HepG2 (cell line): ENCODE data around the gene PIEZO2. TPM values are rescaled to one million over a fixed set of nuclear protein-coding genes. Genes with fewer than 3 reads are reported as not detected.

Experiments
- ATAC-seq: fragments of 200-7000 bp; cut with Tn5 transposase; 3 replicates; pipeline ENCODE4 v1.9.1; 2020; ENCODE audit warnings: mild to moderate bottlenecking, moderate library complexity
- BruUV-seq: library from RNA; stranded (reverse); fragments of 400-500 nt; replicated peaks from 2 replicates; lab custom pipeline; 2021; lab: Mats Ljungman, UMichigan
- CTCF ChIA-PET: fragments of 300-600 bp; formaldehyde crosslinking; extraction: SDS; loops from one replicate; lab custom pipeline; 2021; ENCODE audit warnings: low total read pairs, inconsistent platforms, low intra/inter-chr PET ratio; lab: Yijun Ruan, JAX
- POLR2A ChIA-PET: fragments of 350-600 bp; sonication (Branson Sonifier 250); formaldehyde crosslinking; loops from one replicate; lab custom pipeline; 2020; ENCODE audit warnings: antibody characterized with exemption, inconsistent platforms; lab: Yijun Ruan, JAX
- DNase-seq: peaks from one replicate; pipeline ENCODE4 v3.0.0-alpha.2; 2015; ENCODE audit warnings: low spot score
- FAIRE-seq: peaks from 3 replicates; lab custom pipeline; 2011; peaks lifted over from hg19 to GRCh38; lab: Jason Lieb, UNC
- H2AFZ ChIP-seq: one replicate; pipeline ENCODE4 v1.6.1; 2011; ENCODE audit warnings: low read length, inconsistent platforms
- H3K27ac ChIP-seq: fragments of 300-600 bp; 3 replicates; pipeline ENCODE4 v1.8.0; 2011; ENCODE audit warnings: mixed run types, mild to moderate bottlenecking, mixed read lengths, low read length, inconsistent platforms; ENCODE audit not compliant: insufficient read depth; ENCODE audit errors: extremely low read length
- H3K27me3 ChIP-seq, 2 experiments: fragments of 200-600 bp in 1 of 2; 2 replicates in 1 of 2; 3 replicates in 1 of 2; pipeline versions ENCODE4 v1.6.0 to v1.8.0; 2011; ENCODE audit warnings: low read length in 2 of 2, mild to moderate bottlenecking in 2 of 2, moderate library complexity in 2 of 2, inconsistent platforms in 1 of 2; ENCODE audit not compliant: insufficient read depth in 2 of 2, control insufficient read depth in 1 of 2
- H3K36me3 ChIP-seq, 2 experiments: fragments of 200-600 bp in 1 of 2; replicated peaks in 1 of 2; 2 replicates in 1 of 2; 3 replicates in 1 of 2; pipeline versions ENCODE4 v1.5.1 to v1.8.0; 2011; ENCODE audit warnings: low read length in 2 of 2, inconsistent platforms in 1 of 2; ENCODE audit not compliant: insufficient read depth in 2 of 2, control insufficient read depth in 1 of 2
- H3K4me1 ChIP-seq: 2 replicates; pipeline ENCODE4 v1.5.1; 2012; ENCODE audit warnings: low read length, inconsistent platforms; ENCODE audit not compliant: insufficient read depth
- H3K4me2 ChIP-seq: 2 replicates; pipeline ENCODE4 v1.6.0; 2011; ENCODE audit warnings: low read depth, low read length, inconsistent platforms
- H3K4me3 ChIP-seq, 3 experiments: fragments of 200-600 bp in 1 of 3; sonication (generic), shearing (Covaris generic) in 1 of 3; replicated peaks in 1 of 3; 2 replicates each; pipeline ENCODE4 v1.5.1; 2011 to 2016; ENCODE audit warnings: low read length in 3 of 3, inconsistent platforms in 2 of 3, low read depth in 2 of 3, mild to moderate bottlenecking in 2 of 3, control low read depth in 1 of 3, mixed read lengths in 1 of 3; ENCODE audit not compliant: insufficient read depth in 1 of 3
- H3K79me2 ChIP-seq: one replicate; pipeline ENCODE4 v1.6.1; 2011; ENCODE audit warnings: low read length, inconsistent platforms; ENCODE audit not compliant: insufficient read depth
- H3K9ac ChIP-seq: 2 replicates; pipeline ENCODE4 v1.6.0; 2011; ENCODE audit warnings: mild to moderate bottlenecking, low read depth, low read length, inconsistent platforms; ENCODE audit not compliant: insufficient read depth
- H3K9me3 ChIP-seq: 2 replicates; pipeline ENCODE4 v1.5.1; 2012; ENCODE audit warnings: mild to moderate bottlenecking, low read length
- H4K20me1 ChIP-seq: 2 replicates; pipeline ENCODE4 v1.6.0; 2011; ENCODE audit warnings: inconsistent platforms, mild to moderate bottlenecking, low read length, moderate library complexity; ENCODE audit not compliant: insufficient read depth
- AGO1 ChIP-seq: fragments of 200-400 bp; formaldehyde crosslinking; IDR thresholded peaks from 2 replicates; pipeline ENCODE4 v1.6.1; 2017; ENCODE audit warnings: mild to moderate bottlenecking, low read depth, low read length, moderate library complexity; ENCODE audit not compliant: poor library complexity, severe bottlenecking
- ATF7 ChIP-seq, 2 experiments: fragments of 450-650 bp in 1 of 2; sonication (generic) in 1 of 2; formaldehyde crosslinking in 1 of 2; IDR thresholded peaks; 2 replicates each; pipeline versions ENCODE4 v1.4.0 to v1.6.1; 2016 to 2020; ENCODE audit warnings: antibody characterized with exemption in 1 of 2, mild to moderate bottlenecking in 1 of 2, missing genetic modification reagents in 1 of 2
- HNRNPK ChIP-seq: fragments of 200-400 bp; formaldehyde crosslinking; IDR thresholded peaks from 2 replicates; pipeline ENCODE4 v1.6.1; 2018; ENCODE audit warnings: low read length, low read depth, moderate library complexity, mild to moderate bottlenecking; ENCODE audit not compliant: poor library complexity, severe bottlenecking
- KAT8 ChIP-seq: IDR thresholded peaks from 2 replicates; pipeline ENCODE4 v1.6.1; 2016; ENCODE audit warnings: missing genetic modification reagents, missing compliant biosample characterization
- KDM1A ChIP-seq: IDR thresholded peaks from 2 replicates; pipeline ENCODE4 v1.6.1; 2016; ENCODE audit warnings: missing compliant biosample characterization
- THAP11 ChIP-seq: IDR thresholded peaks from 2 replicates; pipeline ENCODE4 v1.6.1; 2016; ENCODE audit warnings: missing biosample characterization, missing genetic modification reagents
- TMF1 ChIP-seq: sonication (generic); formaldehyde crosslinking; IDR thresholded peaks from 2 replicates; pipeline ENCODE4 v1.8.1; 2022; ENCODE audit warnings: low read depth, missing genetic modification reagents
- ZNF816 ChIP-seq: sonication (generic); formaldehyde crosslinking; IDR thresholded peaks from 2 replicates; pipeline ENCODE4 v1.8.0; 2022; ENCODE audit warnings: missing genetic modification reagents, mild to moderate bottlenecking, borderline replicate concordance
- WGBS: methylation state at CpG from one replicate; pipeline ENCODE4 v1.1.6; 2017; ENCODE audit warnings: low lambda C conversion rate; 5-methylcytosine and 5-hydroxymethylcytosine counted together
- in situ Hi-C: cut with HindIII; loops from 2 replicates; pipeline ENCODE4 v1.10.0; 2017; ENCODE audit warnings: low pct_unique_long_range_greater_than_20kb; ENCODE audit not compliant: extremely low pct_ligation_motif_present
- intact Hi-C: fragments of 100-400 bp; cut with micrococcal nuclease; formaldehyde crosslinking; loops from one replicate; pipeline ENCODE4 v1.10.0; 2022; ENCODE audit not compliant: unreplicated experiment
- polyA plus RNA-seq, 8 experiments: library from polyadenylated mRNA; depleted of rRNA in 3 of 8; stranded (reverse) in 7 of 8; unstranded in 1 of 8; fragments of >200 nt; fragmentation: Illumina TruSeq in 4 of 8; extraction: Trizol in 4 of 8; gene quantifications; 2 replicates each; pipeline versions ENCODE4 v1.2.1 to v1.2.3, GENCODE V29; 2011 to 2016; ENCODE audit warnings: low read depth in 4 of 8, missing spikeins in 1 of 8, mixed read lengths in 1 of 8; ENCODE audit not compliant: insufficient read depth in 1 of 8
- total RNA-seq, 5 experiments: library from RNA; depleted of rRNA; stranded (reverse); fragments of >200 nt; fragmentation: Illumina TruSeq; extraction: Trizol; gene quantifications; 2 replicates each; pipeline ENCODE4 v1.2.3, GENCODE V29; 2016; ENCODE audit warnings: low read depth in 1 of 5
- TF ChIP-seq, protein P1 (sequence below): sonication (generic); formaldehyde crosslinking; IDR thresholded peaks from 2 replicates; pipeline ENCODE4 v1.5.0; 2020; ENCODE audit warnings: missing genetic modification reagents, mild to moderate bottlenecking, borderline replicate concordance
- TF ChIP-seq, protein P2 (sequence below): sonication (generic); formaldehyde crosslinking; IDR thresholded peaks from 2 replicates; pipeline ENCODE4 v1.4.0; 2020; ENCODE audit warnings: mild to moderate bottlenecking, missing genetic modification reagents

PIEZO2 gene
- total and polyA plus RNA-seq, 2 of the 13 experiments (the other 11 are each of a cell fraction or from before 2014, with no cell fraction given): 15.2 to 27.2 TPM

DNA sequence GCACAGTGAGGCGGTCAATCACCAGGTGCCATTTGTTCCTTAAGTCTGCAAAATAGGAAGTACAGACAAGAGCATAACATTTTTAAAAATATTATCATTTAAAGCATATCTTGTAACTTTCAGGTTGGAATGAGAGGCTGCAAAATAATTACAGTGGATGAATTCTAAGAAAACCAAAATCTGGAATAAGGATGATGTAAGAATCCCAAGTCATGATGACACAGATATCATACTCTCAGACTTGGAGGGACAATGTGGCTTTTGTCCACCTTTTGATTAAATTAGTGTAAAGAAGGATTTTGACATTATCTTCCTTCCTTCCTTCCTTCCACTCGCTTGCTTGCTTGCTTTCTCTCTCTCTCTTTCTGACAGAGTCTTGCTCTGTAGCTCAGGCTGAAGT lies 379.1 kb downstream of the PIEZO2 start:
- ATAC-seq: no peak
- Histone ChIP-seq H3K36me3 (peaks cover 3 to 4% of the 10 kb centered on the region in 2 experiments; a peak in 1 of 5 replicates), H3K4me2 (no peak overlapping the region), H3K4me3 (no peak overlapping the region), H3K79me2 (no peaks in the 10 kb centered on the region), H3K27ac (no peak overlapping the region), H3K9me3 (no peaks in the 10 kb centered on the region), H4K20me1 (no peaks in the 10 kb centered on the region), H3K27me3 (no peaks in the 10 kb centered on the region), H2AFZ (no peak overlapping the region), H3K4me1 (no peaks in the 10 kb centered on the region), H3K9ac (no peak overlapping the region)
- TF ChIP-seq KDM1A (CRISPR knock-in tag) (no peak), THAP11 (CRISPR knock-in tag) (no peak), AGO1 (no peak), TMF1 (CRISPR knock-in tag) (no peak), HNRNPK (peak; percentile 19), ATF7 (IDR thresholded peaks at IDR 0.05) (peak; percentile 42; the same call in 1 of the 2 replicates), ATF7 (CRISPR knock-in tag; IDR thresholded peaks at IDR 0.05) (no peak)
- ChIA-PET POLR2A (no interaction called here), CTCF (no interaction called here)
- no TSS peak for BruUV-seq
- in situ Hi-C loops (no loop called here), intact Hi-C loops (no loop called here)
- no peak for DNase-seq
- WGBS: 98% methylated on average over 2 of the region's 2 CpGs
- no peak for FAIRE-seq

DNA sequence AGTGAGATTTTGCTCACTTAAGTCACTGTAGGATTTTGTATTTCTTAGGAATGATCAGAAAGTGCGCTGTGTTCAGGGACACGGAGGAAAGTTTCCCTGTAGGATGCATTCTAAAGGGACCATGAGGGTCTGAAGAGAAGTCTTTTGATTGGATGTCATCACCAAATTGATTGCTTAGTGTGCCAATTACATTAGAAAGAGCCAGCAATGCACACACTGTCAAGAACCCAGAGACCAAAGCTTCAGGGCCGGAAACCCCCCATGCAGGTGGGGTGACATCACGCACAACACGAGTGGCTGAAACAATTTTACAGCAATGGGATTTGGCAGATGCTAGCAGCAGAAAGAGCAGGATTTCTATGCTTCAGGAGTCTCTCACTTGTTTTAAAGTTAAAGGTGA lies 381.1 kb downstream of the PIEZO2 start:
- POLR2A ChIA-PET: no interaction called here
- no peak for ATAC-seq
- BruUV-seq: no TSS peak
- Histone ChIP-seq H3K27ac (no peak overlapping the region), H3K4me1 (no peaks in the 10 kb centered on the region), H3K9ac (no peak overlapping the region), H4K20me1 (no peaks in the 10 kb centered on the region), H3K79me2 (no peaks in the 10 kb centered on the region)
- in situ Hi-C loops: no loop called here
- CTCF ChIA-PET: no interaction called here
- TF ChIP-seq, protein P1, sequence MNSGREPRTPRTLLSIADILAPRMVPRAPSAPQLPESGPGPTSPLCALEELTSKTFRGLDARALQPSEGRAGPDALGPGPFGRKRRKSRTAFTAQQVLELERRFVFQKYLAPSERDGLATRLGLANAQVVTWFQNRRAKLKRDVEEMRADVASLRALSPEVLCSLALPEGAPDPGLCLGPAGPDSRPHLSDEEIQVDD (CRISPR knock-in tag): no peak
- TF ChIP-seq, protein P2, sequence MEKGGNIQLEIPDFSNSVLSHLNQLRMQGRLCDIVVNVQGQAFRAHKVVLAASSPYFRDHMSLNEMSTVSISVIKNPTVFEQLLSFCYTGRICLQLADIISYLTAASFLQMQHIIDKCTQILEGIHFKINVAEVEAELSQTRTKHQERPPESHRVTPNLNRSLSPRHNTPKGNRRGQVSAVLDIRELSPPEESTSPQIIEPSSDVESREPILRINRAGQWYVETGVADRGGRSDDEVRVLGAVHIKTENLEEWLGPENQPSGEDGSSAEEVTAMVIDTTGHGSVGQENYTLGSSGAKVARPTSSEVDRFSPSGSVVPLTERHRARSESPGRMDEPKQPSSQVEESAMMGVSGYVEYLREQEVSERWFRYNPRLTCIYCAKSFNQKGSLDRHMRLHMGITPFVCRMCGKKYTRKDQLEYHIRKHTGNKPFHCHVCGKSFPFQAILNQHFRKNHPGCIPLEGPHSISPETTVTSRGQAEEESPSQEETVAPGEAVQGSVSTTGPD: no peak
- TF ChIP-seq ZNF816 (CRISPR knock-in tag): no peak
- TF ChIP-seq KAT8: no peak
- TF ChIP-seq, all 625 proteins: peak for 0
- FAIRE-seq: no peak
- H3K27me3 ChIP-seq: no peaks in the 10 kb centered on the region
- intact Hi-C loops: no loop called here
- no peak overlapping the region for H2AFZ ChIP-seq
- WGBS: 95% methylated on average over 5 of the region's 5 CpGs
- H3K36me3 ChIP-seq: peaks cover 3 to 4% of the 10 kb centered on the region in 2 experiments; a peak in 1 of 5 replicates
- H3K4me3 ChIP-seq: no peak overlapping the region
- H3K9me3 ChIP-seq: no peaks in the 10 kb centered on the region
- DNase-seq: no peak
- H3K4me2 ChIP-seq: no peak overlapping the region
